ENCODE data around the gene TGFB1I1.
"Not testable (repeated sequence)": the region's sequence is repeated elsewhere in the genome, so short reads cannot be mapped to it uniquely, and the experiment has no call there.

Gene TGFB1I1

GRCh38 chr16:31472709-31473203 is 804 bp downstream of the TGFB1I1 start:
- DNase-seq = peak; percentile 39

GRCh38 chr16:31473264-31473984 is 1.5 kb downstream of the TGFB1I1 start:
- DNase-seq = no peak

GRCh38 chr16:31474173-31474714 is 2.3 kb downstream of the TGFB1I1 start:
- DNase-seq = no peak

GRCh38 chr16:31474773-31475738 is 3.1 kb downstream of the TGFB1I1 start:
- DNase-seq = no peak

GRCh38 chr16:31475946-31476302 is 4.0 kb downstream of the TGFB1I1 start:
- DNase-seq = no peak

GRCh38 chr16:31476303-31477219 is 4.6 kb downstream of the TGFB1I1 start:
- DNase-seq = no peak

GRCh38 chr16:31477220-31478216 is 5.6 kb downstream of the TGFB1I1 start:
- DNase-seq = no peak

GRCh38 chr16:31478956-31479355 is 7.0 kb downstream of the TGFB1I1 start:
- DNase-seq = no peak

GRCh38 chr16:31479751-31480150 is 7.8 kb downstream of the TGFB1I1 start:
- DNase-seq = no peak

- DNase-seq = no peak
These were observed 9.0 kb downstream of the TGFB1I1 start for GRCh38 chr16:31480851-31481536.

- no peak for DNase-seq
These were observed 11.1 kb downstream of the TGFB1I1 start, which contains the start of gene SLC5A2 for GRCh38 chr16:31483081-31483480. TSS of gene SLC5A2 (plus strand) at chr16:31483123. CDS start at chr16:31483137, 14 bp downstream.

- DNase-seq = not testable (repeated sequence)
These were observed 12.1 kb downstream of the TGFB1I1 start for GRCh38 chr16:31484048-31484447.

- no peak for DNase-seq
These were observed 12.7 kb downstream of the TGFB1I1 start for GRCh38 chr16:31484491-31485171.

GRCh38 chr16:31485571-31485970 is 13.6 kb downstream of the TGFB1I1 start:
- no peak for DNase-seq

GRCh38 chr16:31486045-31486444 is 14.1 kb downstream of the TGFB1I1 start:
- DNase-seq = no peak

GRCh38 chr16:31487071-31487719 is 15.2 kb downstream of the TGFB1I1 start:
- no peak for DNase-seq

- peak; percentile 61 for DNase-seq
These were observed 15.9 kb downstream of the TGFB1I1 start for GRCh38 chr16:31487720-31488467.
